DMS53 (cell line): Measurements from ENCODE around the gene DRD1.
"Not testable (repeated sequence)": the region's sequence is repeated elsewhere in the genome, so short reads cannot be mapped to it uniquely, and the experiment has no call there.

ENCODE experiments used
- DNase-seq: peaks from one replicate; lab custom pipeline; 2025; lab: John Stamatoyannopoulos, UW

The DRD1 gene

DNA sequence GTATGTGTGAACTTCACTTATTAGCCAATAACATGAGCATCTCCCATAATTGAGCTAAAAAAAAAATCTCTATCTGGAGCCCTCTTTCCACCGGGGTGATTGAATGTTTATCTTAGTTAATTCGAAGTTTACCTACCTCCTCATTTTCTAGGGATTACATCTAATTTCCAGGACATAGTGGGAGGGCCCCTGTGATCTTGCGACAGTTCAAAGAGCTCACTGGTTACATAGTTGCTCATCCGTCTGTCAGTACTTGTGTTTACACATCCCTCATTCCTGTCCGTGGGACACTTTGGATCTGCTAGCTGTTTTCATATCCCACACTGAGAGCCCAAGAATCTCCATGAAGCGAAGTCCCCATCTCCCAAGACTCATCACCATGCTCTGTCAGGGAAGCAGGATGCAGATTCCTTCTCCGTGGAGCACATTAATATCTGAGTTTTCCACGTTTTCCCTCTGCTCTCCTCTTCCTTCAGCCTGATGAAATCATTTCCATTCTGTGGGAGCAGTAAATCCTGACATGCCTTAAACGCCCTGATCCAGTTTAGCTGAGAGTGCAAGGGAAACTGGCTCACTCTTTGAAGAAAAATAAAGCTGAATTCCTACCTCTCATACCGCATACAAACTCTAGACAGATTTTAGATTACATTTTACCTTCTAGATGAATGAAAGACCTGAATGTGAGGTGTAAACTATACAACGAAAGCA, 24.2 kb upstream of the DRD1 start:
- peak; percentile 57 for DNase-seq

DNA sequence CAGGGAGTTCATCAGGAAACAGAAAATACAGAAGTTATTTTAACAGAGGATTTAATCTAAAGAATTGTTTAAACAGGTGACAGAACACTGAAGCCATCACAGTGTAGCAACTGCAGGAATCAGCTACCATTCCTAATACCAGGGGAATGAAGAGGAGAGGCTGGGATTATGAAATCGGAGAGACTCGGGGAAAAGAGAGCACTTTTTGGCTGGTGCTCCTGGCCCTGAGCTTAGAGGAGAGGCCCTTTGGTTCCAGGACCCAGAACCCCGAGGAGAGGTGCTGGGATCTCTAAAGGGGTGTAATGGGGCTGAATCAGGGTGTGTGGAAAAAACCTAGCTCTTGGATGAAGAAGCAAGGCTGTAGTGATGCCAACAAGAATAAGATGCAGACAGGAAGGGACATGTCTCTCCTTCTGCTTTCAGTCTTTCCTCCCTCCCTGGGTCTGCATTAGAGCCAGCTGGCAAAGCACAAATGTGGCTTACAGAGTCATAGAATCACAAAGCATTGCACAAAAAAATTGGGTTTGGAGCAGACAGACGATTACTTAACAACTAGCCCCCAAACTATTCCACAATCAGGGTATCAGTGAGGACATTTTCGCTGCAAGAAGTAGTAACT, 22.8 kb upstream of the DRD1 start:
- peak; percentile 19 for DNase-seq

DNA sequence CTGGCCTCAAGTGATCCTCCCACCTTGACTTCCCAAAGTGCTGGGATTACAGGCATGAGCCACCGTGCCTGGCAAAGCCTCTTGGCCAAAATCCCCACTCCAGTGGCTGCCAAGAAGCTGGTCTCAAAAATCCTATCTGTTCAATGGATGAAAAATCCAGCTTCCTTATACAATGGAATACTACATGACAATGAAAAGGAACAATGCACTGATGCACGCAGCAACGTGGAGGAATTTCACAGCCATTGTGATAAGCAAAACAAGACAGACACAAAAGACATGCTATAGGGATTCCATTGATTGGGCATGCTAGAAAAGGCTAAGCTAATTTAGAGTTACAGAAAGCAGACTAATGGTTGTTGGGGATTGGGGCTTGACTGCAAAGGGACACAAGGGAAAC, 21.3 kb upstream of the DRD1 start:
- no peak for DNase-seq

DNA sequence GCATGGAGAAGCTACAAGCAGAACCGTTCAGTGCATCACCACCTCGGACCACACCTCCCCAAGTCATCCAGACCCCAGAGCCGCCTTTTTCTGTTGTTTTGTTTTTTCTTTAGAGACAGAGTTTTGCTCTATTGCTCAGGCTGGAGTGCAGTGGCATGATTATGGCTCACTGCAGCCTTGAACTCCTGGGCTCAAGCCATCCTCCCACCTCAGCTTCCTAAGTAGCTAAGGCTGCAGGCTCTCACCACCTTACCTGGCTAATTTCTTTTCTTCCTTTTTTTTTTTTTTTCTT, 20.9 kb upstream of the DRD1 start:
- DNase-seq: no peak

DNA sequence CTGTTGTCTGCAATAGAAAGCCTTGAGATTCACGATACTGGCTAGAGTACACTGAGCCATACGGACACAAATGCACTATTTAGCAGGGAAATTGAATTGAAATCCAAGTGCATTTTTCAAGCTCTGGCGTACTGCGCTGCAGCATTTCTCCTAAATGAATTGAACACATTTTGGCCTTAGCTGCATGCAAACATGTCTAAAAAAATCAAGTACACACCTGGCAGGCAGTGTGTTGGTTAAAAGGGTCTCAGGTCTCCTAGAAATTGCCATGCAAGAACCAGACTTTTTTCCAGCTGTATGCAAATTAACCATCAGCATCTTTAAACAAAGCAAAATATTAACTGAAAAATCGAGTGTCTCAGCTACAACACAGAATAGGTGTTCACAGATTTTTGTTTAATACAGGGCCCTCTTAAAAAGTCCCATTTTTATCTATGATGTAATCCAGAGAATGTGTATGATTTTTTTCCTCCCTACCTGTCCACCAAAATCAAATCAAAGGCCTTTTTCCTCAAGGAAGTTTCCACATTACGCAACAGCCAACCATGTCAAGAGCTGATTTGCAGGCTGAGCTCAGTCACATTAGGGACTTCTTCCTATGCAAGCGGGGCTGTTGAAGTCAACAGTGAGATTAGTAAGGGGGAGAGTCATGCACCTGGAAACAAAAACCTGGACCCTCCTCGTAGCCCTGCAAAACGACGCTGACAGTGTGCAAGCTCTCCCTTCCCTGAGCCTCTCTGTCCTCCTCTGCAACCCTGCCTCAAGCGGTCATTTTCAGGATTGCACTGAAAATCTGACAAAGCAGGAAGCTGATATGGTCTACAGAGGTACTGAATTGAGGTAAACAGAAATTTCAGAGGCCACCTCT, 20.3 kb upstream of the DRD1 start:
- peak; percentile 94 for DNase-seq

DNA sequence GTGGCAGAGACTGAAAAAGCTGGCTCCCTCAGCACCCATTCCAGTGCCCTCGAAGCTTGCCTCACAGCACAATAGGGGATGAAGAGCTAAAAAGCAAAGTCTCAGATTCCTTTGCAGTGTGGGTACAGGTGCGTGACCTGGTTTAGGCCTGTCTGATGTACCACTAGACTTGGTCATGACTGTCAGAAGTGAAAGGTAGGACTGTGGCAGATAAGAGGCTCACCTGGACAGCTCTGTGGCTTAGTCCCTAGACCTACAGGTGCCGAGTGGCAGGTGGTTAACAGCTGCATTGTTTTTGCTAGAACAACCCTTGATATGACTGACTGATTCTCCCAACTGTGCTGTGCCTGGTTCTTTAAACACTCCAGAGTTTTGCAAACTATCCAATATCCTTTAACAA, 19.7 kb upstream of the DRD1 start:
- DNase-seq: peak; percentile 97

DNA sequence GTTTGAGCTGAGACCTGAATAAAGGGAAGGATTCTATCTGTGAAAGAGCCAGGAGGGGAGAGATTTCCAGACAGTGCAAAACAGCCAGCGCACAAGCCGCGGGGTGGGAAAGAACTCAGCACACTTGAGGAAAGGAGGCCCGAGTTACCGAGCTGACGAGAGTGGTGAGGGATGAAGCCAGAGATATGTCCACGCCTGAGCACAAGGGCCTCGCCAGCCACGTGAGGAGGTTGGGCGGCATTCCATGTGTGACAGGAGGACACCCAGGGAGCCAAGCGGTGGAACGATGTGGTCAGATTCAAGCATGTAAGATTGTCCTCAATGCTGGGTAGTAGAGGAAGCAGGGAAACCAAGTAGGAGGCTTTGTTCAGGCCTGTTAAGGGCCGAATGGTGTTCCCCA, 17.4 kb upstream of the DRD1 start:
- no peak for DNase-seq

DNA sequence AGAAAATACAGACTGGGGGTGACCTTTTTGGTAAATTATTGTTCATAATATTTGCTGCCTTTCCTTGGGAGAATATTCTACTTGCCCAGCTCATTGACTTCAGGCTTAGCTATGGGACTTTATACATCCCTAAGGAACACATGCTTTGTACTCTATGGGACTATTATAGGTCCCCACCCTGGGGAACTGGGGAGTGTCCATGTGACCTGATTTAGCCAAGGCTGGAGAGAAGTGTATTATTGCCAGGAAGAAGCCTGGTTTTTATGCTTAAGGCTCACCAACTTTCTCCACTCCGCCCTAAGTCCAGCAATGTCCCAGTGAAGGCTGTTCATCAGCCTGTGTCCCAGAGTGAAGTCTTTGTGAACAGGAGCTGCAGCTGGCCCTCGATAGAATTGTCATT, 16.6 kb upstream of the DRD1 start:
- no peak for DNase-seq

DNA sequence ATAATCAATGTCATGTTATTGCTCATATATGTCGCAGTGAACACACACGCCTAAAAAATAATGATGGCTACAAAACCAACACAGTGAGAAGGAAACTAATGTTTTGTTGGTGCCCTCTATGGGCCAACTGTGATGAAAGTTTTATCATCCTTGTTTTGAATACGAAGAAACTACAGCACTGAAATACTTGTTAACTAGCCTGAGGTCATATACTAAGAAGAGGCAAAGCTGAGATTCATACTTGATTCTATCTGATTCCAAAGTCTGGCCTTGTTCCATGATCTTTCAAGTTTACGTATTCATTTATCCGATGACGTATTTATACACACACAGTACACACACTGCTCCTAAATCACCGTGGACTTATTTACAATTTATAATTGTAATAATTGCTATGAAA, 16.1 kb upstream of the DRD1 start:
- peak; percentile 63 for DNase-seq

DNA sequence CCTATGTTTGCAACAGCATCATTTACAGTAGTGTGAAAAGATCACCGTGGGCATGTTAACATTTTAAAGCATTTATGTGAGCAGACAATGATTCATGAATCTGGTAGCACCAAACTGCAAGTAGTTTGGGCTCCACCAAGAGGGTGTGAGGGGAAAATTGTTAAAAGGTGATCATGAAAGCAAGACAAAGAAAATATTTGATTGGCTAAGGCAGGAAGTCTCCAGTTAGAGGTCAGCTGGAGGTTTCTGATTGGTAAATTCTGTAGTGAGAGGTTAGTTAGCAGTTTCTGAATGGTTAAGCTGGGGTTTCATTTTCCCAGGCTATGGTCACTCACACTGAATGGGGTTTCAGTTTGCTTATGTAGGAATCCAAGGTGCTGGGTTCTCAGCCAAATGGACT, 13.5 kb upstream of the DRD1 start:
- DNase-seq: peak; percentile 44

DNA sequence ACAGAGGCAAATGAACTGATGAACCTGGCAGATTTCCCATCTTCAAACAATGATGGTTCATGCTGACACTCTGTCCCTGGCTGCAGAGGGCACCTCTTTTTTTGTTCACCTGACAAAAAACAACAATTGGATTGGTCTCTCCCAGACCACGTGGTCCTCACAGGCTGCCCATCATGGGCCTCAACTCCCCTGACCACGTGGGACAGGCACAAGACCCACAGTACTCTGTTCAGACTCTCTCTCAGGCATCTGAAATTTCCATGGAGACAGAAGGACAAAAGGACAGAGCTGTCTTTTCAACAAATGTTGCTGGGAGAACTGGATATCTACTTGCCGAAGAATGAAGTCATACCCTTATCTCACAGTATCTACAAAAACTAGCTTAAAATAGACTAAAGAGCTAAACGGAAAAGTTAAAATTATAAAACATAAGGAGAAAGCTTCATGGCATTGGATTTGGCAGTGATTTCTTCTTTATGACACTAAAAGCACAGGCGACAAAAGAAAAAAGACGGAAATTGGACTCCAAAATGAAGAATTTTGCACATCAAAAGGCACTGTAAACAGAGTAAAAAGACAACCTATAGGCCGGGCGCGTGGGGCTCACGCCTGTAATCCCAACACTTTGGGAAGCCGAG, 12.2 kb upstream of the DRD1 start:
- no peak for DNase-seq

DNA sequence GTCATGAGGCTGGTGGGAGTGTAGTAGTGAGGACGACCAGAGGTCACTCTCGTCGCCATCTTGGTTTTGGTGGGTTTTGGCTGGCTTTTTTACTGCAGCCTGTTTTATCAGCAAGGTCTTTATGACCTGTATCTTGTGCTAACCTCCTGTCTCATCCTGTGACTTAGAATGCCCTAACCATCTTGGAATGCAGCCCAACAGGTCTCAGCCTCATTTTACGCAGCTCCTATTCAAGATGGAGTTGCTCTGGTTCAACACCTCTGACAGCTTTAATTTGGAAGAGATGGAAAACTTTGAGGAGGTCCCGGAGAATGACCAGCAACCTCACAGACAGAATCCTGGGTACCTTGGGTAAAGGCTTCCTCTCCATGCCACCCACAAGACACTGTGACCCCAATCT, 10.4 kb upstream of the DRD1 start:
- not testable (repeated sequence) for DNase-seq

DNA sequence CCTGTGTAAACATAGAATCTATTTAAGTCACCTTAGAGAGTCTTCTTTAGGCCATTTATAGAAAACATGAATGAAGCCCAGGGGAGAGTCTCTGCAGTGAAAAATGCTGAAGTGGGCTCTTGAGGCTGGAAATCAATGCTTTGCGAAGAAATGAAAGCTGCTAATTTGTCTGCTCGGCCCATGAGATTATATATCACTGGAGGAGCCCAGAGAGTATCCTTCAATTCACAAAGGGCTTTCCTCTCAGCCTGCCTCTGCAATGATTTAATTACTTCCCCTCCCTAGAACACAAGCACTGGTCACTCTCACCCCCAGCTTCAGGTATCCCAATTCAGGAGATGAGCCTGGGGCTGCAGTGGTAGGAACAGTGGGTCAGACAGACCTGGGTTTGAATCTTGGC, 8.2 kb upstream of the DRD1 start:
- no peak for DNase-seq

DNA sequence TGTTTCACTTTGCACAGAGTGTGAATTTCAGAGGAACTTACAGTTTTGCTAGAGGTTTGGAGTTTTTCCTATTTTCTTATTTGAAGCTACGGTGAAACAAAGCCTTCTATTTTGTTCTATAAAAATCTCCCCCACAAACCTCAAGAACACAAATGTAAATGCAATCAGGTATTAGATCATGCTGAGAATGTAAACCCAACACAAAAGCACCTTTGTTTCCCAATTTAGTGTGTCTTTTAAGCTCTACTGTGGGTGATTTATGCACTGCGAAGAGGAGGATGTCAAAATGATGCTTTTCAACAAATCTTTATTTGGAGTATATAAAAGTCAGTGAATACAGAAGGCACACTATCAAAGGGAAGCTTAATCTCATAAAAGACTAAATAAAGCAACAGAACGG, 4.3 kb upstream of the DRD1 start:
- no peak for DNase-seq

DNA sequence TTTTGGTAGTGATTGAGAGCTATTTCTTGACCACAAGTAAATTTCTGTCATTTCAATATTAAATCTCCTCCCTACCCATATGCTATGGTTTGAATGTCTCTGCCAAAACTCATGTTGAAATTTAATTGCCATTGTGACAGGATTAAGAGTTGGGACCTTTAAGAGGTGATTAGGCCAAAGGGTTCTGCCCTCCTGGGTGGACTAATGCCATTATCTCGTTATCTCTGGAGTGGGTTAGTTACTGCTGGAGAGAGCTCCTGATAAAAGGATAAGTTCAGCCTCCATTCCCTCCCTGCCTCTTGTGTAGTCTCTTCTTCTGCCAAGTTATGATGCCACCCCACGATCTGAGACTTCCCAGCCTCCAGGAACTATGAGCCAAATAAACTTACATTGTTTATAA, 3.6 kb upstream of the DRD1 start:
- no peak for DNase-seq

DNA sequence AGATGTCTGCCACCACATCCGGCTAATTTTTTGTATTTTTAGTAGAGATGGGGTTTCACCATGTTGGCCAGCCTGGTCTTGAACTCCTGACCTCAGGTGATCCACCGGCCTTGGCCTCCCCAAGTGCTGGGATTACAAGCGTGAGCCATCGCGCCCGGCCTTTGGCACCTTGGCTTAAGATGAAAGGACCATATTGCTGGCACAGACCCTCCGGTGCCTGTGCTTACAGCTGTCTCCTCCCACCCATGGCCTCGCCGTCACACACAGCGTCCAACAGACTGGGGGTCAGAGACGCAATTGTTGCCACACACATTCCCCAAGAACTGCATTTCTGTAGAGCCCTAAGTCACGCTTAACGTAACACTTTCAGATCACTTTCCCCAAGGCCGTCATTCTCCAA, 2.4 kb upstream of the DRD1 start:
- not testable (repeated sequence) for DNase-seq

DNA sequence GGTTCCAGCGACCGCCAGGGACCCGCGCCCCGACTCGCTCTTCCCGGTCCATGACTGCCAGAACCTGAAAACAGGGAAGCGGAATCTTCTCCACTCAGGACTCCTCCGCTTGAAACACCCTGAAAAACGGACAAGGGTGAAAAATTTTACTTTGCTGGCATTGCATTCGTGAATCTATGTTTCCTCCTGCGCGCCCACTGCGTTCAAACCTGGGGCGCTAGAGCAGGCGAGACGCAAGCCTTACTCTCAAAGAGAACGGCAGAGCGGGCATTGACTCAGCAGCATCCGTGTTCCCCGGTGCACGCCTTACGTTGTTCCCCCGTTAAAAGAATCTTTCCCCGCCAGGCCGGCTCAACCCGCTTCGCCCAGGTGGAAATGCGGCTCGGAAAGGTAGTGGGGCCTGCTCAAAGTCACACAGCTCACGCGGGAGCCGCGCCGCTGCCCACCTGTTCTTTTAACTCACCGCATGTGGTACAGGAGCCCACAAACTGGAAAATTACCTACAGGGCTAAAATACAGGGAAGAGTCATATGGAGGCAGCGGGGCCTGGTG, 999 bp upstream of the DRD1 start:
- peak; percentile 70 for DNase-seq

DNA sequence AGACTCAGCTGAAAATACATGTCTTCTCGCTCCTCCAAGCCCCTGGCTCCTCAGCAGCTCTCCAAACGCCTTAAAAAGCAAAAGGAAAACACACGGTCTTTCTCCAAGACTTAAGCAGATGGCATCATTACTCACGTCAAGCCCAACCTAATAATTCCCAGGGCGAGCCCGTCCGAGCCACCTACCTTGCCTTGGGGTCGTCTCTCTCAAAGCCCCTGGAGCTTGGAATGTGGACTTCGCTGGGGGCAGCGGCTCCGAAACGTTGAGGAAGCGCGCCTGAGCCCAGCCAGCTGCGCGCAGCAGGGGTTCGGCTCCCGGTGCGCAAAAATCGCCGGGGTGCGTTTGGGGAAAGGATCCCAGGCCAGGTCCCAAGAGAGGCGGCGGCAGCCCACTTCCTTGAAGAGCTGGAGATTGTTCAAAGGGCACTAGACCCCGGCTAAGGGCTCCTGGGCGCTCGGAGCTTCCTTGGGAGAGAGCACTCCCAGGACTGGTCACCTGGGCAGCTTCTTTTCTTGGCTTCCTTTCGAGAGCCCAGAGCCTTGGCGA, 395 bp downstream of the DRD1 start:
- peak; percentile 53 for DNase-seq

DNA sequence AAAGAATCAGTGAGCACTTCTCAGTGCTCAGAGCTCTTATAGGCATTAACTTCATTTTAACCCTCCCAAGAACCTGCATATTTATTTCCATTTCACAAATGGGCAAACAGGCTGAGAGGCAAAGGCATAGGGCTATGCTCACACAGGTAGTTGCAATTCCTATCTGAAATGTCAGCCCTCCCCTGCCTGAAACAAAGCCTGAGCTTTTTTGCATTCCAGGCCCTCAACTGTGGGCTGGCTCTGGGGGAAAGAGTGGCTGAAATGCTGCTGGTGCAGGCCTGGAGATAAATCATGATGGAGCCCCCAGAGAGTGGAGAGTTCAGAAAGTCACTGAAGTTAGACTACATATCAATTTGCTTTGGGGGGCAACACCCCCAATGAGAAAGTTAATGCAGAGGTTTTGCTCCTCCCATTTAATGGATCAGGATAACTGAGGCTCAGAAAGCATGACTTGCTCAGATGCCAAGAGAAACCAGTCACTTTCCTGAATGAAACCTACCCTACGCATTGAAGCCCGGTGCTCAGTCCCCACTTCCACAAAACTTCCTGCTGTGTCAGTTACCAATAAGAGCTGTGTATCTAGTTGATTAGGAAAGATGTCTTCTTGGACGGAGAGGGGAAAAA, 5.6 kb downstream of the DRD1 start:
- no peak for DNase-seq

DNA sequence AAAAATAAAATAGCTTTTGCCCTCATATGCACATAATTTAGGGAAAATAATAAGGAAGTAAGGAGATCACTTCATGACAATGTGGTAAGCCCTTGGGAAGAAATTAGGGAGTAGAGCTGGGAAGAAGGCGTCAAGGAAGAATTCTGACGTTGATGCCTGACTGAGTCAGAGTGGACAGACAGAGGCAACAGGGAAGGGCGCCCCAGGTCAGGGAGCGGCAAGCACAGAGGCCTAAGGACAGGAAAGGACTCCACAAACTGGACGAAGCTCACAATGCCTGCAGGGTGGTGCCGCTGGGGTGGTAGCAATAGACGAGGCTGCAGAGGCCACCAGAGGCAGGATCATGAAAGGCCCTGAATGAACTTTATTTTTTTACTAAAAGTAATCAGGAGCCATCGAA, 7.6 kb downstream of the DRD1 start:
- no peak for DNase-seq

DNA sequence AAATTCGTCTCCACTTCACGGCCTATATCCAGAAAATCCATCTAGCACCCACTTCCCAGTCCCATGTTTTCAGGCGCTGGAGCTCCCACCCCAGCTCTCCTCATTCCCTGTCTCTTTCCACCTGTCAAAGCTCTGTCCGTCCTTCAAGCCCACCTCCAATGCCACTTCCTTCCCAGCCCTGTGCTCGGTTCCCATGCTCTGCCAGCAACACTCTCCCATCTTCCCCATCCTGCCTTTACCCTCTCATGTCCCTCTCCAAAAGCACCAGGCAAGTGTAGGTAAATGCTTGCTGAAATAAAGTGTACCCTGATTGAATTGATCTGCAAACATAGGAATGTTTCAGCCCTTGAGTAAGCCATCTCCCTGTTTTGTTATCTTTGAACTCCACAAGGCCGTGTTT, 9.2 kb downstream of the DRD1 start:
- DNase-seq: no peak

DNA sequence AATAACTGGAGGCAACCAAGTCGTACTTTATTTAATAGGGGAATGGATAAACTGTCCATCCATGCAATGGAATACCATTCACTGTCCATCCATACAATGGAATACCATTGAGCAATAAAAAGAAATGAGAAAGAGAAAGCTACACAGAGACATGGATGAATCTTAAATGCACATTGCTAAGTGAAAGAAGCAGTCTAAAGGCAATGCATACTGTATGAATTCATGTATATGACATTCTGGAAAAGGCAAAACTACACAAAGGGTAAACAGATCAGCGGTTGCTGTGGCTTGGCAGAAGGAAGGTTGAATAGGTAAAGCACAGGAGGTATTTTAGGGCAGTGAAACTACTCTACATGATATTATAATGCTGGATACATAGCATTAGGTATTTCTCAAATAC, 16.2 kb downstream of the DRD1 start:
- DNase-seq: no peak
